Lower leg skin (tissue), 4 donors: ENCODE data around the gene PNMT. TPM values are rescaled to one million over a fixed set of nuclear protein-coding genes. Genes with fewer than 3 reads are reported as not detected.

ENCODE experiments used
- DNase-seq, 2 donors: peaks; one replicate each; pipeline ENCODE4 v3.0.0-alpha.2; 2019; ENCODE audit warnings: low spot score in 2 of 2
- H3K4me3 ChIP-seq: fragments of 200-600 bp; sonication (generic); 2 replicates; pipeline ENCODE4 v1.5.1; 2017; ENCODE audit warnings: mild to moderate bottlenecking, low read depth; ENCODE audit not compliant: poor library complexity, severe bottlenecking
- CTCF ChIP-seq, 3 donors: fragments of 450-650 bp; IDR thresholded peaks; one replicate each; pipeline ENCODE4 v1.5.1; 2016; ENCODE audit warnings: antibody characterized with exemption in 3 of 3, mild to moderate bottlenecking in 3 of 3, moderate library complexity in 2 of 3
- POLR2A ChIP-seq, 2 donors: fragments of 450-650 bp; IDR thresholded peaks; one replicate each; pipeline ENCODE4 v1.6.1; 2016 to 2017; ENCODE audit warnings: antibody characterized with exemption in 2 of 2, mild to moderate bottlenecking in 1 of 2, moderate library complexity in 1 of 2
- WGBS, 2 donors: methylation state at CpG; one replicate each; pipeline ENCODE4 v1.1.5; 2018; 5-methylcytosine and 5-hydroxymethylcytosine counted together
- intact Hi-C: fragments of 100-400 bp; cut with DNase I; formaldehyde crosslinking; loops from one replicate; pipeline ENCODE4 v1.15.0; 2023; ENCODE audit warnings: low total_unique reads
- total RNA-seq, 4 donors: library from RNA; depleted of rRNA; stranded (reverse); fragments of >200 nt; gene quantifications; one replicate each; pipeline ENCODE4 v1.1.0, GENCODE V29; 2016

PNMT gene
- 1 to 10 TPM; 1.6 to 3.8 (median 1.9) TPM for total RNA-seq

- H3K4me3 ChIP-seq: no peak within 1 kb of the TSS
- WGBS, 2 donors: 2 to 4% methylated on average over 80 to 82 of the region's 85 CpGs
- peak in 1 of 2 donors; percentile 94 for DNase-seq
- TF ChIP-seq POLR2A (IDR thresholded peaks at IDR 0.05) (no peak), CTCF (IDR thresholded peaks at IDR 0.05) (peak in 1 of 3 donors; percentile 13)
- intact Hi-C loops: no loop called here
Observed at GRCh38 chr17:39667945-39668924, at the start of gene PNMT. TSS of gene PNMT (plus strand) at chr17:39668453. CDS start at chr17:39668476, 23 bp downstream.

GRCh38 chr17:39618956-39619785 lies 49.1 kb upstream of the PNMT start:
- no peak overlapping the region for H3K4me3 ChIP-seq
- 61 to 77% methylated on average over 13 of the region's 13 CpGs for WGBS, 2 donors
- TF ChIP-seq POLR2A (IDR thresholded peaks at IDR 0.05) (no peak), CTCF (IDR thresholded peaks at IDR 0.05) (no peak)
- peak in 1 of 2 donors; percentile 80 for DNase-seq
- intact Hi-C loops: no loop called here

GRCh38 chr17:39619786-39620101 lies 48.5 kb upstream of the PNMT start:
- 67 to 85% methylated on average over 1 of the region's 1 CpG for WGBS, 2 donors
- intact Hi-C loops: loop anchor here (5.0 kb wide), 1 partner anchor 133 kb away; no protein-coding TSS in a partner anchor
- TF ChIP-seq POLR2A (IDR thresholded peaks at IDR 0.05) (no peak), CTCF (IDR thresholded peaks at IDR 0.05) (no peak)

GRCh38 chr17:39621523-39622379 lies 46.5 kb upstream of the PNMT start:
- TF ChIP-seq POLR2A (IDR thresholded peaks at IDR 0.05) (no peak), CTCF (IDR thresholded peaks at IDR 0.05) (peak in 1 of 3 donors; percentile 97)
- DNase-seq: peak; percentile 87 to 99
- H3K4me3 ChIP-seq: no peak overlapping the region
- WGBS, 2 donors: 10 to 12% methylated on average over 22 to 26 of the region's 26 CpGs
- intact Hi-C loops: loop anchor here (5.0 kb wide), 1 partner anchor 131 kb away; no protein-coding TSS in a partner anchor

More at GRCh38 chr17:39619786-39620101, 48.5 kb upstream of the PNMT start:
- no peak overlapping the region for H3K4me3 ChIP-seq
- DNase-seq: no peak
